Aorta (tissue), 5 donors: ENCODE measurements around the gene KASH5. TPM values are rescaled to one million over a fixed set of nuclear protein-coding genes. Genes with fewer than 3 reads are reported as not detected.

Experiments
- ATAC-seq: fragments of 200-7000 bp; cut with Tn5 transposase; one replicate; pipeline ENCODE4 v1.9.1; 2022; ENCODE audit warnings: moderate library complexity; ENCODE audit not compliant: low FRiP score
- DNase-seq, 2 donors: peaks; one replicate each; pipeline ENCODE4 v3.0.0-alpha.2; 2020
- H3K27ac ChIP-seq, 2 donors: one replicate each; pipeline ENCODE4 v1.5.1; 2013; ENCODE audit warnings: low read length in 2 of 2, mild to moderate bottlenecking in 2 of 2, moderate library complexity in 2 of 2, control low read depth in 1 of 2, inconsistent platforms in 1 of 2, low read depth in 1 of 2
- H3K27me3 ChIP-seq, 2 donors: one replicate each; pipeline ENCODE4 v1.6.1; 2013; ENCODE audit warnings: control low read depth in 1 of 2, low read length in 1 of 2, mild to moderate bottlenecking in 1 of 2, moderate library complexity in 1 of 2; ENCODE audit not compliant: insufficient read depth in 2 of 2, control insufficient read depth in 1 of 2
- H3K36me3 ChIP-seq, 2 donors: one replicate each; pipeline ENCODE4 v1.6.1; 2013; ENCODE audit warnings: control low read depth in 1 of 2, low read length in 1 of 2, mild to moderate bottlenecking in 1 of 2; ENCODE audit not compliant: insufficient read depth in 2 of 2, control insufficient read depth in 1 of 2
- H3K4me1 ChIP-seq, 2 donors: one replicate each; pipeline ENCODE4 v1.6.1; 2013; ENCODE audit warnings: low read length in 2 of 2, control low read depth in 1 of 2, mild to moderate bottlenecking in 1 of 2, moderate library complexity in 1 of 2; ENCODE audit not compliant: insufficient read depth in 2 of 2, control insufficient read depth in 1 of 2
- H3K4me3 ChIP-seq, 2 donors: one replicate each; pipeline ENCODE4 v1.5.1; 2013; ENCODE audit warnings: low read length in 2 of 2, control low read depth in 1 of 2, mild to moderate bottlenecking in 1 of 2
- H3K9me3 ChIP-seq: one replicate; pipeline ENCODE4 v1.6.1; 2013; ENCODE audit warnings: mild to moderate bottlenecking, low read length; ENCODE audit not compliant: control insufficient read depth
- WGBS, 2 donors: extraction: QIAGEN DNeasy Blood & Tissue Kit; methylation state at CpG; one replicate each; pipeline ENCODE4 v1.1.7; 2013; 5-methylcytosine and 5-hydroxymethylcytosine counted together
- intact Hi-C, 2 donors: fragments of 100-400 bp; cut with DNase I; formaldehyde crosslinking; loops; one replicate each; pipeline versions ENCODE4 v1.14.2 to v1.15.0; 2022
- polyA plus RNA-seq, 2 donors: library from polyadenylated mRNA; stranded (reverse); fragments of 200-250 nt; gene quantifications; one replicate each; pipeline ENCODE4 v1.2.3, GENCODE V29; 2013
- total RNA-seq, 2 donors: library from RNA; stranded (reverse); fragmentation: NEBNext Ultra II Directional; extraction: Animal tissue kit (Norgen Biotek cat#: 25700); gene quantifications; one replicate each; pipeline ENCODE4 v1.2.1, GENCODE V29; 2021
- donor health status: healthy with polysubstance abuse.
- donor health status: Bipolar disorder and iron deficiency.
- donor health status: DM: no; HTN: no; CAD: no.
- donor health status: DM: no; HTN: no; CAD: no.
- donor health status: DM: yes; HTN: yes; CAD: no.

Gene KASH5
- total and polyA plus RNA-seq, 4 donors = not detected

- Histone ChIP-seq H3K36me3 (no peaks in the 10 kb centered on the region), H3K4me3 (no peak overlapping the region), H3K27ac (no peak overlapping the region), H3K4me1 (no peaks in the 10 kb centered on the region), H3K27me3 (no peaks in the 10 kb centered on the region), H3K9me3 (no peaks in the 10 kb centered on the region)
- ATAC-seq = no peak
- 86 to 88% methylated on average over 6 of the region's 6 CpGs for WGBS, 2 donors
- DNase-seq = no peak
- intact Hi-C loops = loop anchor here (5.0 to 10.0 kb wide), 2 partner anchors 146 to 163 kb away; no protein-coding TSS in a partner anchor
These were observed 10.9 kb downstream of the KASH5 start for GRCh38 chr19:49398931-49399330.

- Histone ChIP-seq H3K4me3 (no peak overlapping the region), H3K4me1 (no peaks in the 10 kb centered on the region), H3K36me3 (no peaks in the 10 kb centered on the region), H3K9me3 (no peaks in the 10 kb centered on the region), H3K27ac (no peak overlapping the region), H3K27me3 (no peaks in the 10 kb centered on the region)
- intact Hi-C loops = no loop called here
- no peak for ATAC-seq
- DNase-seq = no peak
- 85 to 90% methylated on average over 6 of the region's 6 CpGs for WGBS, 2 donors
These were observed 12.0 kb downstream of the KASH5 start for GRCh38 chr19:49400029-49400428.

- H3K4me3 ChIP-seq = no peak overlapping the region
These were observed 15.5 kb downstream of the KASH5 start for GRCh38 chr19:49403404-49404187.

GRCh38 chr19:49407079-49407478 lies 19.0 kb downstream of the KASH5 start:
- H3K4me3 ChIP-seq = no peak overlapping the region
- H3K4me1 ChIP-seq = no peaks in the 10 kb centered on the region
- H3K36me3 ChIP-seq = no peaks in the 10 kb centered on the region
- ATAC-seq = no peak
- H3K27me3 ChIP-seq = no peaks in the 10 kb centered on the region
- no peak for DNase-seq
- no peak overlapping the region for H3K27ac ChIP-seq
- 72 to 83% methylated on average over 7 of the region's 7 CpGs for WGBS, 2 donors
- H3K9me3 ChIP-seq = no peaks in the 10 kb centered on the region
- intact Hi-C loops = no loop called here

More at GRCh38 chr19:49403404-49404187, 15.5 kb downstream of the KASH5 start:
- Histone ChIP-seq H3K27me3 (no peaks in the 10 kb centered on the region), H3K4me1 (no peaks in the 10 kb centered on the region), H3K36me3 (no peaks in the 10 kb centered on the region), H3K9me3 (no peaks in the 10 kb centered on the region), H3K27ac (no peak overlapping the region)
- ATAC-seq (no peak), DNase-seq (no peak)
- intact Hi-C loops = no loop called here
- 65 to 68% methylated on average over 7 of the region's 7 CpGs for WGBS, 2 donors

GRCh38 chr19:49407482-49408015 lies 19.5 kb downstream of the KASH5 start:
- no peak for ATAC-seq
- Histone ChIP-seq H3K36me3 (no peaks in the 10 kb centered on the region), H3K9me3 (no peaks in the 10 kb centered on the region), H3K27me3 (no peaks in the 10 kb centered on the region), H3K4me1 (no peaks in the 10 kb centered on the region), H3K27ac (no peak overlapping the region), H3K4me3 (no peak overlapping the region)
- 87 to 89% methylated on average over 14 to 16 of the region's 16 CpGs for WGBS, 2 donors
- intact Hi-C loops = no loop called here
- DNase-seq = no peak

- no peak overlapping the region for H3K27ac ChIP-seq
- H3K4me1 ChIP-seq = no peaks in the 10 kb centered on the region
- no peaks in the 10 kb centered on the region for H3K36me3 ChIP-seq
- no peaks in the 10 kb centered on the region for H3K9me3 ChIP-seq
- DNase-seq = no peak
- peak; percentile 17 for ATAC-seq
- WGBS, 2 donors = 76 to 82% methylated on average over 8 of the region's 8 CpGs
- no peak overlapping the region for H3K4me3 ChIP-seq
- no peaks in the 10 kb centered on the region for H3K27me3 ChIP-seq
- intact Hi-C loops = no loop called here
These were observed 20.9 kb downstream of the KASH5 start for GRCh38 chr19:49408816-49409440.

- Histone ChIP-seq H3K27me3 (no peaks in the 10 kb centered on the region), H3K27ac (no peak overlapping the region), H3K36me3 (no peaks in the 10 kb centered on the region), H3K4me3 (no peak overlapping the region), H3K4me1 (no peaks in the 10 kb centered on the region), H3K9me3 (no peaks in the 10 kb centered on the region)
- WGBS, 2 donors = 79 to 84% methylated on average over 5 of the region's 5 CpGs
- DNase-seq = no peak
- intact Hi-C loops = no loop called here
- ATAC-seq = no peak
These were observed 21.5 kb downstream of the KASH5 start for GRCh38 chr19:49409441-49410029.

GRCh38 chr19:49411681-49412326 lies 23.8 kb downstream of the KASH5 start:
- ATAC-seq (no peak), DNase-seq (no peak)

More at GRCh38 chr19:49411681-49412326, 23.8 kb downstream of the KASH5 start:
- Histone ChIP-seq H3K27ac (no peak overlapping the region), H3K36me3 (no peaks in the 10 kb centered on the region), H3K27me3 (no peaks in the 10 kb centered on the region), H3K4me3 (no peak overlapping the region), H3K9me3 (no peaks in the 10 kb centered on the region), H3K4me1 (no peaks in the 10 kb centered on the region)
- intact Hi-C loops = no loop called here
- WGBS, 2 donors = 80 to 84% methylated on average over 3 of the region's 3 CpGs
